HFF-Myc (cell line): ENCODE results near the gene INF2.
"Not testable (repeated sequence)": the region's sequence is repeated elsewhere in the genome, so short reads cannot be mapped to it uniquely, and the experiment has no call there.

Experiments used
- DNase-seq: peaks from one replicate; pipeline ENCODE4 v3.0.0-alpha.2; 2011; ENCODE audit warnings: low read depth; ENCODE audit errors: extremely low read depth
- H3K4me3 ChIP-seq: replicated peaks from 2 replicates; pipeline ENCODE4 v1.5.1; 2011; ENCODE audit warnings: low read depth, mild to moderate bottlenecking, control low read depth, low read length
- CTCF ChIP-seq: IDR thresholded peaks from 2 replicates; pipeline ENCODE4 v1.5.1; 2012; ENCODE audit warnings: mild to moderate bottlenecking, low read depth, low read length, control low read depth; ENCODE audit errors: missing control alignments

Gene INF2

GRCh38 chr14:104652386-104652785, 37.0 kb upstream of the INF2 start:
- no peak for TF ChIP-seq CTCF
- no peak for DNase-seq
- no peak overlapping the region for H3K4me3 ChIP-seq

- H3K4me3 ChIP-seq, DNase-seq: not testable (repeated sequence)
These were observed 36.1 kb upstream of the INF2 start for GRCh38 chr14:104653130-104653920.

GRCh38 chr14:104654119-104654518, 35.3 kb upstream of the INF2 start:
- no peak for TF ChIP-seq CTCF
- H3K4me3 ChIP-seq, result no peak overlapping the region
- DNase-seq, result no peak

- DNase-seq, result no peak
- H3K4me3 ChIP-seq, result no peak overlapping the region
- TF ChIP-seq CTCF, result no peak
These were observed 34.1 kb upstream of the INF2 start for GRCh38 chr14:104655128-104655848.

- DNase-seq, result no peak
- H3K4me3 ChIP-seq, result no peak overlapping the region
- TF ChIP-seq CTCF, result no peak
These were observed 33.3 kb upstream of the INF2 start for GRCh38 chr14:104656014-104656714.

DNA sequence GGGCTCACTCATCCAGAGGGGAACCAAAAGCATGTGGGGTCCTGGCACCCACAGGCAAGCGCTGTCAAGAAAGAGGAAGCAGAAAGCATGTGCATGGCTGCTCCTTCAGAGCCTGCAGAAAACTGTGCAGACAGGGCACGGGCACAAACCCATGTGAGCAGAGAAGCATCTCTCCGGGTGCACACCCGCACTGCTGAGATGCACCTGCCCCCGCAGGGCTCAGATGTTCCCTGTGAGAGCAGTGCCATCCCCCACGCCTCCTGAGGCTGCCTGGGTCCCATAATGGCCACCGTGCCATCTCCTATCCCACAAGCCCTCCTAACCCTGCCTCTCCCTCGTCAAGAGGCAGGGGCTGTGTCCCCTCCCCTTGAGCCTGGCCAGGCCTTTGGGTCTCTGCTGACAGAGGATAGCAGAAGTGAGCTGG, 32.3 kb upstream of the INF2 start:
- no peak overlapping the region for H3K4me3 ChIP-seq
- DNase-seq, result no peak
- TF ChIP-seq CTCF, result no peak
